Tibial artery (tissue), 4 donors: ENCODE data around the gene TLK1.

ENCODE experiments used
- DNase-seq, 2 donors: peaks; one replicate each; pipeline ENCODE4 v3.0.0-alpha.2; 2019
- H3K27ac ChIP-seq, 2 donors: fragments of 200-600 bp; sonication (generic) in 1 of 2; 1 replicate in 1 of 2; 2 replicates in 1 of 2; pipeline ENCODE4 v1.5.1; 2018 to 2019; ENCODE audit warnings: mild to moderate bottlenecking in 1 of 2
- H3K27me3 ChIP-seq, 2 donors: fragments of 200-600 bp; sonication (generic) in 1 of 2; one replicate each; pipeline versions ENCODE4 v1.5.1 to v1.6.0; 2016 to 2019
- H3K36me3 ChIP-seq, 3 donors: fragments of 200-600 bp; sonication (generic) in 2 of 3; one replicate each; pipeline ENCODE4 v1.5.1; 2016 to 2019; ENCODE audit warnings: mild to moderate bottlenecking in 2 of 3
- H3K4me1 ChIP-seq, 4 donors: fragments of 200-600 bp; sonication (generic) in 2 of 4; 1 replicate in 3 of 4; 2 replicates in 1 of 4; pipeline ENCODE4 v1.5.1; 2016 to 2019
- H3K4me3 ChIP-seq, 2 donors: fragments of 200-600 bp; sonication (generic) in 1 of 2; 1 replicate in 1 of 2; 2 replicates in 1 of 2; pipeline ENCODE4 v1.5.1; 2018 to 2019; ENCODE audit warnings: mild to moderate bottlenecking in 2 of 2
- H3K9me3 ChIP-seq, 3 donors: fragments of 200-600 bp; sonication (generic) in 1 of 3; one replicate each; pipeline ENCODE4 v1.5.1; 2016 to 2019
- intact Hi-C: fragments of 100-400 bp; cut with DNase I; formaldehyde crosslinking; loops from one replicate; pipeline ENCODE4 v1.15.0; 2023; ENCODE audit warnings: low total_unique reads
- TF ChIP-seq, protein P1 (sequence below), 2 experiments: fragments of 200-600 bp in 1 of 2; fragments of 450-650 bp in 1 of 2; IDR thresholded peaks; one replicate each; pipeline ENCODE4 v1.5.1; 2017 to 2019; ENCODE audit warnings: antibody characterized with exemption in 2 of 2, mild to moderate bottlenecking in 1 of 2, moderate library complexity in 1 of 2

The TLK1 gene

DNA sequence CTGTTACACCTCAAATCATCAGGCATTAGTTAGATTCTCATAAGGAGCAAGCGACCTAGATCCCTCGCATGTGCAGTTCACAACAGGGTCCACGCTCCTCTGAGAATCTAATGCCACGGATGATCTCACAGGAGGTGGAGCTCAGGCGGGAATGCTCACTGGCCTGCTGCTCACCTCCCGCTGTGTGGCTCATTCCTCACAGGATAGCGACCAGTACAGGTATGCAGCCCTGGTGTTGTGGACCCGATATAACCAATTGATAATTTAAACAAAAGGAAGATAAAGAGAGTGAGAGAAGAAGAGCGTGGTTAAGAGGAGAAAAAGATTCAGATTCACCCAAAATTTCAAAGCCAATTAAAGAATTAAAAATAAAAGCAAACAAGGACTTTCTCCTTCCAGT is 20.8 kb downstream of the TLK1 start:
- H3K36me3 ChIP-seq: no peaks in the 10 kb centered on the region
- TF ChIP-seq, protein P1, sequence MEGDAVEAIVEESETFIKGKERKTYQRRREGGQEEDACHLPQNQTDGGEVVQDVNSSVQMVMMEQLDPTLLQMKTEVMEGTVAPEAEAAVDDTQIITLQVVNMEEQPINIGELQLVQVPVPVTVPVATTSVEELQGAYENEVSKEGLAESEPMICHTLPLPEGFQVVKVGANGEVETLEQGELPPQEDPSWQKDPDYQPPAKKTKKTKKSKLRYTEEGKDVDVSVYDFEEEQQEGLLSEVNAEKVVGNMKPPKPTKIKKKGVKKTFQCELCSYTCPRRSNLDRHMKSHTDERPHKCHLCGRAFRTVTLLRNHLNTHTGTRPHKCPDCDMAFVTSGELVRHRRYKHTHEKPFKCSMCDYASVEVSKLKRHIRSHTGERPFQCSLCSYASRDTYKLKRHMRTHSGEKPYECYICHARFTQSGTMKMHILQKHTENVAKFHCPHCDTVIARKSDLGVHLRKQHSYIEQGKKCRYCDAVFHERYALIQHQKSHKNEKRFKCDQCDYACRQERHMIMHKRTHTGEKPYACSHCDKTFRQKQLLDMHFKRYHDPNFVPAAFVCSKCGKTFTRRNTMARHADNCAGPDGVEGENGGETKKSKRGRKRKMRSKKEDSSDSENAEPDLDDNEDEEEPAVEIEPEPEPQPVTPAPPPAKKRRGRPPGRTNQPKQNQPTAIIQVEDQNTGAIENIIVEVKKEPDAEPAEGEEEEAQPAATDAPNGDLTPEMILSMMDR (IDR thresholded peaks at IDR 0.05): no peak
- H3K27ac ChIP-seq: no peak overlapping the region
- H3K27me3 ChIP-seq: no peaks in the 10 kb centered on the region
- H3K9me3 ChIP-seq: no peaks in the 10 kb centered on the region
- intact Hi-C loops: no loop called here
- peaks cover 0 to 46% (median 3%) of the 10 kb centered on the region in 4 donors for H3K4me1 ChIP-seq
- H3K4me3 ChIP-seq: no peak overlapping the region
- no peak for DNase-seq

DNA sequence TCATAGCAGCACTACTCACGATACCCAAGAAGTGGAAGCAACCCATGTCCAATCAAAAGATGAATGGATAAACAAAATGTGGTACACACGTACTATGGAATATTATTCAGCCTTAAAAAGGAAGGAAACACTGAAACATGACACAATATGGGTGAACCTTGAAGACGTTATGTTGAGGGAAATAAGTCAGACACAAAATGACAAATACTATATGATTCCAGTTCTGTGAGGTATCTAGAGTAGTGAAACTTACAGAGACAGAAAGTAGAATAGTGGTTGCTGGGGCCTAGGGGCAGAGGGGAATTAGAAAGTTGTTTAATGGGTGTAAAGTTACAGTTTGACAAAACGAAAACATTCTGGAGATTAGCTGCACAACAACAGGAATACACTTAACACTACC is 24.7 kb downstream of the TLK1 start:
- Histone ChIP-seq H3K27me3 (no peaks in the 10 kb centered on the region), H3K9me3 (no peaks in the 10 kb centered on the region), H3K4me1 (peaks cover 0 to 47% (median 7%) of the 10 kb centered on the region in 4 donors), H3K36me3 (no peaks in the 10 kb centered on the region), H3K4me3 (no peak overlapping the region), H3K27ac (no peak overlapping the region)
- no peak for DNase-seq
- intact Hi-C loops: no loop called here
- TF ChIP-seq, protein P1 (IDR thresholded peaks at IDR 0.05): no peak

DNA sequence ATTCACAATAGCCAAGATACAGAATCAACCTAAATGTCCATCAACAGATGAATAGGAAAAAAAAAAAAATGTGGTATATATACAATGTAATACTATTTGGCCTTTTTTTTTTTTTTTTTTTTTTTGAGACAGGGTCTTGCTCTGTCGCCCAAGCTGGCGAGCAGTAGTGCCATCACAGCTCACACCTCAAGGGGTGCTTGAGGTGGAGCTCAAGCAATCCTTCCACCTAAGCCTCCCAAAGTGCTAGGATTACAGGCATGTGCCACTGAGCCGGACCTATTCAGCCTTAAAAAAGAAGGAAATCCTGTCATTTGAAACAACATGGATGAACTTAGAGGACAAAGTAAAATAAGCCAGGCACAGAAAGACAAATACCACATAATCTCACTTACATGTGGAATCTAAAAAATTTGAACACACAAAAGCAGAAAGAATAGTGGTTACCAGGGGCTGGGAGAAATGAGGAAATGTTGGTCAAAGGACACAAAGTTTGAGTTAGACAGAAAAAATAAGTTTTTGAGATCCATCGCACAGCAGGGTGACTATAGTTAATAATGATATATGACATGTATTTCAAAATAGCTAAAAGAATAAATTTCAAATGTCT is 26.0 kb downstream of the TLK1 start:
- intact Hi-C loops: no loop called here
- TF ChIP-seq, protein P1 (IDR thresholded peaks at IDR 0.05): no peak
- H3K36me3 ChIP-seq: no peaks in the 10 kb centered on the region
- no peaks in the 10 kb centered on the region for H3K27me3 ChIP-seq
- H3K4me3 ChIP-seq: no peak overlapping the region
- H3K4me1 ChIP-seq: peaks cover 0 to 35% (median 6%) of the 10 kb centered on the region in 4 donors
- no peak overlapping the region for H3K27ac ChIP-seq
- DNase-seq: no peak
- H3K9me3 ChIP-seq: no peaks in the 10 kb centered on the region

DNA sequence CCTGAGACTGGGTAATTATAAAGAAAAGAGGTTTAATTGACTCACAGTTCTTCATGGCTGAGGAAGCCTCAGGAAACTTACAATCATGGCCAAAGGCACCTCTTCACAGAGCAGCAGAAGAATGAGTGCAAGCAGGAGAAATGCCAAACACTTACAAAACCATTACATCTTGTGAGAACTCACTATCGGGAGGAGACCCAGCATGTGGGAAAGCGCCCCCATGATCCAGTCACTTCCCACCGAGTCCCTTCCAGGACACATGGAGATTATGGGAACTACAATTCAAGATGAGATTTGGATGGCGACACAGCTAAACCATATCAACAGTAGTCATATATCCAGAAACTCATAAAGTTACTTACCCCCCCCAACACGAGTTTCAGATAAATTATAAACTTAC is 28.6 kb downstream of the TLK1 start:
- H3K4me1 ChIP-seq: peaks cover 0 to 21% (median 6%) of the 10 kb centered on the region in 4 donors
- H3K36me3 ChIP-seq: no peaks in the 10 kb centered on the region
- no peak overlapping the region for H3K27ac ChIP-seq
- TF ChIP-seq, protein P1 (IDR thresholded peaks at IDR 0.05): no peak
- intact Hi-C loops: no loop called here
- no peaks in the 10 kb centered on the region for H3K27me3 ChIP-seq
- DNase-seq: no peak
- H3K4me3 ChIP-seq: no peak overlapping the region
- no peaks in the 10 kb centered on the region for H3K9me3 ChIP-seq

DNA sequence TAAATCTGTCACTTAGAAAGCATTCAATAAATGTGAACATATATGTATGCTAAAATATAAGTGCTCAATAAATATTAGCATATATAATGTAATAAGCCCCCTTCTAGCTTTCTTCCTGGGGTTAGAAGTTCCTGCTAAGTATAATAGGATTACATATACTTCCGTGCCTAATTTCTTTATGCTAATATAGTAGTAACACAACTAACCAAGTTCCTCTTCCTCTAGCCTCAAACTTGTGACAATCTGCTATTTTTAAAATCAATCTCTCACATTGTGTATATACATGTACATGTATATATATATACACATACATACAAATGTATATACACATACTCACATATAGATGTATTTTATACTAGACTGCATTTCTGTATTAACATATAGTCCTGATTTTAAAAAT is 32.2 kb downstream of the TLK1 start:
- no peak overlapping the region for H3K4me3 ChIP-seq
- no peaks in the 10 kb centered on the region for H3K36me3 ChIP-seq
- DNase-seq: no peak
- no peak overlapping the region for H3K27ac ChIP-seq
- no peaks in the 10 kb centered on the region for H3K9me3 ChIP-seq
- TF ChIP-seq, protein P1 (IDR thresholded peaks at IDR 0.05): no peak
- H3K4me1 ChIP-seq: peaks cover 0 to 21% (median 7%) of the 10 kb centered on the region in 4 donors
- intact Hi-C loops: no loop called here
- H3K27me3 ChIP-seq: no peaks in the 10 kb centered on the region

DNA sequence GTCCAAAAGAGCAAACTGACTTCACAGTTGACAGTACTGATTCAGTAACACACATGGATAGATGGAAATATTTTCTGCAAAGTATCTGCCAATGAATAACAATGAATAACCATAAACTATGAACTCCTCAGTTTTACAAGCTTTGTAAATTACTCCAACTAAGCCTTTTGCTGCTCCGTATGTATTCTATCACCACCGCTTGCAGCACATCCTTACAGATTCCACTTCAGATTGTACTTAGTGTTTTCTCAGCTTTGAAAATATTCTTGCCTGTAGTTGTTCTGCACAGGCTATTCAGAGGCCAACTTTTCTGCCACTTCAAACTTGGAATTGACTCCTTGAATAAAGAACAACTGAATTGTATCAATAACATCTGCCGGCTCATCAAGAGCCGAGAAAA is 36.2 kb downstream of the TLK1 start:
- Histone ChIP-seq H3K36me3 (no peaks in the 10 kb centered on the region), H3K27me3 (no peaks in the 10 kb centered on the region), H3K4me3 (no peak overlapping the region), H3K27ac (no peak overlapping the region), H3K9me3 (no peaks in the 10 kb centered on the region), H3K4me1 (peaks cover 0 to 12% (median 2%) of the 10 kb centered on the region in 4 donors)
- DNase-seq: no peak
- TF ChIP-seq, protein P1 (IDR thresholded peaks at IDR 0.05): no peak
- intact Hi-C loops: no loop called here
